ENCODE results near the gene TCF4. TPM values are rescaled to one million over a fixed set of nuclear protein-coding genes. Genes with fewer than 3 reads are reported as not detected.

Gene TCF4
- total and polyA plus RNA-seq, 2 donors (not counting 1 experiment from before 2014, with no cell fraction given): 68.5 to 353 TPM

DNA sequence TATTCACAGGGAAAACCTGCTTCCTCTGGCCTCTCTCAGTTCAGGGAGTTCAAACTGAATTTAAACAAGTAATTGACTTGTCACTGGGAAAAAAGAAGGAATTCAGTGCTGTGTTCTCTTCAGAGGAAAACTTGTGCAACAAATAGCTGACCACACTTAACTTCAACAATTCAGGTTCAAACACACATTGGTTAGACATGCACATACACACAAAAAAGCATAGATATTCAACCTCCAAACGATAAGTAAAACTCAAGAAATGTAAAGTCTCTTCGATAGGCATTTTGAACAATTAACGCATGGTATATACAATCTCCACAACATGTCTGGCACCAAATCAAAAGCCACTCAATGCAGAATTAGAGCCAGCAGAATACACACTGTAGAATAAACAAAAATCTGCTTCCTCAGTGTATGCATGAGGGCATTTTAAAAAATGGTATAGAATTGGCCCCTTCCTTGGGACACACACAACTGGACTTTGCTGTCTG lies 269.0 kb downstream of the TCF4 start:
- Histone ChIP-seq H3K4me2 (replicated peaks; ENCODE audit: low read depth, low read length, poor library complexity, severe bottlenecking) (peak overlapping the region; percentile 81), H3K9me3 (ENCODE audit: control extremely low read depth in 1 of 3, control insufficient read depth in 2 of 3, insufficient read depth in 1 of 3, low read length in 2 of 3) (no peaks in the 10 kb centered on the region), H3K36me3 (replicated peaks in 1 of 2; ENCODE audit: control extremely low read depth in 1 of 2, control insufficient read depth in 1 of 2, extremely low read depth in 1 of 2, insufficient read depth in 2 of 2, low read length in 1 of 2) (no peaks in the 10 kb centered on the region), H3K27me3 (replicated peaks in 1 of 4; ENCODE audit: control extremely low read depth in 1 of 4, control insufficient read depth in 3 of 4, insufficient read depth in 4 of 4, low read length in 3 of 4) (no peaks in the 10 kb centered on the region), H2AFZ (ENCODE audit: insufficient read depth, low read depth, low read length, poor library complexity, severe bottlenecking) (peak overlapping the region; percentile 71), H3K27ac (ENCODE audit: low read length in 2 of 2) (peak overlapping the region; percentile 47 to 93), H3K4me1 (ENCODE audit: control insufficient read depth in 2 of 2, insufficient read depth in 2 of 2, low read length in 2 of 2) (peaks cover 44 to 68% of the 10 kb centered on the region in 2 donors), H3K4me3 (ENCODE audit: control extremely low read depth in 1 of 5, extremely low read depth in 1 of 5, insufficient read depth in 1 of 5, low read depth in 2 of 5, low read length in 4 of 5) (peak overlapping the region; percentile 8 to 97 (median 83)), H3K9ac (ENCODE audit: low read length) (peak overlapping the region; percentile 94), H3K79me2 (ENCODE audit: control insufficient read depth, insufficient read depth, low read length) (peaks cover 95% of the 10 kb centered on the region), H4K20me1 (ENCODE audit: control insufficient read depth, insufficient read depth, low read length, poor library complexity, severe bottlenecking) (peaks cover 11% of the 10 kb centered on the region)
- no peaks in the 10 kb centered on the region for H3K9me3 Mint-ChIP-seq (ENCODE audit: insufficient read depth)
- no peaks in the 10 kb centered on the region for H3K27me3 Mint-ChIP-seq
- ChIA-PET POLR2A (no interaction called here), CTCF (interaction anchor here (1.0 to 6.4 kb wide), 7 partner anchors 10 to 85 kb away, joined by 3 to 26 read pairs (median 3); no protein-coding TSS in a partner anchor)
- TF ChIP-seq EZH2 (IDR thresholded peaks at IDR 0.05; ENCODE audit: borderline replicate concordance, insufficient read depth, low read depth, low read length, poor library complexity, severe bottlenecking): no peak
- no peak for TF ChIP-seq CTCF (IDR thresholded peaks at IDR 0.05)
- ATAC-seq (ENCODE audit: low read depth) (no peak), DNase-seq (no peak)
- intact Hi-C loops (cut with micrococcal nuclease): no loop called here
- H3K4me1 Mint-ChIP-seq: peaks cover 61% of the 10 kb centered on the region
- H3K4me3 Mint-ChIP-seq: peak overlapping the region; percentile 88
- WGBS (ENCODE audit: insufficient coverage): no CpG with 5 or more reads among the region's 3 CpGs
- H3K27ac Mint-ChIP-seq: peak overlapping the region; percentile 83

DNA sequence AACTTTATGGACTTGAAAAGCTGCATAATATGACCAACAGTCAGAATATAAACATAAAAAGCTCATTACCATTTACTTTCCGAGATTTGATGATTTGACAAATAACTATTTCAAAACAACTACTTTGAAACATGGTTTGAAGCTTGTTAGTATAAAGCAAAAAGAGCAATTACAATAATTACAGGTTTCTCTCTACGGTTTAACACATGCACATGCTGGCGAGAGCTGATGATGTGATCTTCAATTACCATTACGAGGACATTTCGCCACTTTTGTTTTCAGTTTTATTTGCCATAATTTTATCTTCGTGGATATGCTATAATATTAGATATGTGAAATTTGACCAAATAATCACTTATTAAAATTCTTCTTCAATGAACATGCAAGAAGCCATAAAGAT lies 270.1 kb downstream of the TCF4 start:
- intact Hi-C loops (cut with micrococcal nuclease): no loop called here
- ATAC-seq (ENCODE audit: low read depth) (no peak), DNase-seq (no peak)
- H4K20me1 ChIP-seq (ENCODE audit: control insufficient read depth, insufficient read depth, low read length, poor library complexity, severe bottlenecking): peaks cover 11% of the 10 kb centered on the region
- POLR2A ChIA-PET: interaction anchor here (1.2 kb wide), 1 partner anchor 11 kb away, joined by 3 read pairs; no protein-coding TSS in a partner anchor
- peaks cover 63% of the 10 kb centered on the region for H3K4me1 Mint-ChIP-seq
- peak overlapping the region; percentile 57 for H3K27ac Mint-ChIP-seq
- H3K27me3 ChIP-seq (replicated peaks in 1 of 4; ENCODE audit: control extremely low read depth in 1 of 4, control insufficient read depth in 3 of 4, insufficient read depth in 4 of 4, low read length in 3 of 4): no peaks in the 10 kb centered on the region
- peak overlapping the region; percentile 81 for H3K4me2 ChIP-seq (replicated peaks; ENCODE audit: low read depth, low read length, poor library complexity, severe bottlenecking)
- peak overlapping the region in 4 of 5 experiments; percentile 3 to 97 (median 20) for H3K4me3 ChIP-seq (ENCODE audit: control extremely low read depth in 1 of 5, extremely low read depth in 1 of 5, insufficient read depth in 1 of 5, low read depth in 2 of 5, low read length in 4 of 5)
- H3K27me3 Mint-ChIP-seq: no peaks in the 10 kb centered on the region
- CTCF ChIA-PET: interaction anchor here (1.1 to 6.4 kb wide), 8 partner anchors 9 to 97 kb away, joined by 3 to 26 read pairs (median 3); no protein-coding TSS in a partner anchor
- H3K4me1 ChIP-seq (ENCODE audit: control insufficient read depth in 2 of 2, insufficient read depth in 2 of 2, low read length in 2 of 2): peaks cover 37 to 68% of the 10 kb centered on the region in 2 donors
- H3K4me3 Mint-ChIP-seq: peak overlapping the region; percentile 88
- H3K9me3 ChIP-seq (ENCODE audit: control extremely low read depth in 1 of 3, control insufficient read depth in 2 of 3, insufficient read depth in 1 of 3, low read length in 2 of 3): no peaks in the 10 kb centered on the region
- whole genome bisulfite sequencing (ENCODE audit: insufficient coverage): no CpG with 5 or more reads among the region's 6 CpGs
- peaks cover 96% of the 10 kb centered on the region for H3K79me2 ChIP-seq (ENCODE audit: control insufficient read depth, insufficient read depth, low read length)
- TF ChIP-seq CTCF (IDR thresholded peaks at IDR 0.05) (no peak), EZH2 (IDR thresholded peaks at IDR 0.05; ENCODE audit: borderline replicate concordance, insufficient read depth, low read depth, low read length, poor library complexity, severe bottlenecking) (no peak)
- no peaks in the 10 kb centered on the region for H3K9me3 Mint-ChIP-seq (ENCODE audit: insufficient read depth)
- no peaks in the 10 kb centered on the region for H3K36me3 ChIP-seq (replicated peaks in 1 of 2; ENCODE audit: control extremely low read depth in 1 of 2, control insufficient read depth in 1 of 2, extremely low read depth in 1 of 2, insufficient read depth in 2 of 2, low read length in 1 of 2)
- H2AFZ ChIP-seq (ENCODE audit: insufficient read depth, low read depth, low read length, poor library complexity, severe bottlenecking): peak overlapping the region; percentile 50
- peak overlapping the region; percentile 94 for H3K9ac ChIP-seq (ENCODE audit: low read length)
- H3K27ac ChIP-seq (ENCODE audit: low read length in 2 of 2): peak overlapping the region in 1 of 2 donors; percentile 93

Data from B cell (primary cell).